ENCODE results near the gene MARK1. TPM values are rescaled to one million over a fixed set of nuclear protein-coding genes. Genes with fewer than 3 reads are reported as not detected.

The MARK1 gene
- total RNA-seq, 6 experiments from 2014 or later = 0.06 to 0.53 (median 0.24) TPM

- TF ChIP-seq CTCF (IDR thresholded peaks at IDR 0.05) = no peak
- no peak for TF ChIP-seq POLR2A (IDR thresholded peaks at IDR 0.05)
- no peaks in the 10 kb centered on the region for H3K36me3 ChIP-seq
- H3K27ac ChIP-seq = no peak overlapping the region
- H3K27me3 ChIP-seq = no peaks in the 10 kb centered on the region
- no peaks in the 10 kb centered on the region for H3K4me1 ChIP-seq
- H3K4me3 ChIP-seq = no peak overlapping the region
- DNase-seq = no peak
- no peaks in the 10 kb centered on the region for H3K9me3 ChIP-seq
- intact Hi-C loops (cut with DNase I) = no loop called here
- ATAC-seq = no peak
Observed at GRCh38 chr1:220565670-220566069, 37.7 kb downstream of the MARK1 start.

- 82% methylated on average over 1 of the region's 1 CpG for WGBS (ENCODE audit: insufficient coverage, low coverage, low lambda C conversion rate, missing lambda C conversion rate)
- Histone ChIP-seq H3K4me3 (no peak overlapping the region), H3K36me3 (no peaks in the 10 kb centered on the region), H3K27ac (no peak overlapping the region), H3K27me3 (no peaks in the 10 kb centered on the region), H3K9me3 (no peaks in the 10 kb centered on the region), H3K4me1 (no peaks in the 10 kb centered on the region)
- intact Hi-C loops (cut with DNase I) = no loop called here
- TF ChIP-seq POLR2A (IDR thresholded peaks at IDR 0.05) = no peak
- no peak for TF ChIP-seq CTCF (IDR thresholded peaks at IDR 0.05)
- ATAC-seq (no peak), DNase-seq (no peak)
Observed at GRCh38 chr1:220566869-220567268, 38.9 kb downstream of the MARK1 start.

GRCh38 chr1:220572416-220572815 lies 44.5 kb downstream of the MARK1 start:
- WGBS (ENCODE audit: insufficient coverage, low coverage, low lambda C conversion rate, missing lambda C conversion rate) = 77% methylated on average over 5 of the region's 5 CpGs
- no peak for DNase-seq
- H3K9me3 ChIP-seq = no peaks in the 10 kb centered on the region
- H3K27ac ChIP-seq = no peak overlapping the region
- no peak for ATAC-seq
- H3K4me1 ChIP-seq = no peaks in the 10 kb centered on the region
- H3K27me3 ChIP-seq = no peaks in the 10 kb centered on the region
- TF ChIP-seq CTCF (IDR thresholded peaks at IDR 0.05) = no peak
- TF ChIP-seq POLR2A (IDR thresholded peaks at IDR 0.05) = no peak
- no peaks in the 10 kb centered on the region for H3K36me3 ChIP-seq
- no peak overlapping the region for H3K4me3 ChIP-seq
- intact Hi-C loops (cut with DNase I) = no loop called here

GRCh38 chr1:220573836-220574235 lies 45.9 kb downstream of the MARK1 start:
- ATAC-seq = no peak
- H3K9me3 ChIP-seq = no peaks in the 10 kb centered on the region
- H3K4me3 ChIP-seq = no peak overlapping the region

More at GRCh38 chr1:220573836-220574235, 45.9 kb downstream of the MARK1 start:
- TF ChIP-seq POLR2A (IDR thresholded peaks at IDR 0.05) (no peak), CTCF (IDR thresholded peaks at IDR 0.05) (no peak)
- no peak for DNase-seq
- H3K27ac ChIP-seq = no peak overlapping the region
- H3K36me3 ChIP-seq = no peaks in the 10 kb centered on the region
- no peaks in the 10 kb centered on the region for H3K27me3 ChIP-seq
- no peaks in the 10 kb centered on the region for H3K4me1 ChIP-seq
- intact Hi-C loops (cut with DNase I) = no loop called here

Data from right lobe of liver (tissue), 6 donors.